Activated CD8-positive, alpha-beta memory T cell treated with anti-CD3 and anti-CD28 coated beads, Interleukin-2, amount 50 U/mL, for 24 hours (primary cell): ENCODE measurements around the gene OR2S2.

Experiments
- DNase-seq: peaks from one replicate; pipeline ENCODE4 v3.0.0-alpha.2; 2020; ENCODE audit errors: extremely low read depth

The OR2S2 gene

DNA sequence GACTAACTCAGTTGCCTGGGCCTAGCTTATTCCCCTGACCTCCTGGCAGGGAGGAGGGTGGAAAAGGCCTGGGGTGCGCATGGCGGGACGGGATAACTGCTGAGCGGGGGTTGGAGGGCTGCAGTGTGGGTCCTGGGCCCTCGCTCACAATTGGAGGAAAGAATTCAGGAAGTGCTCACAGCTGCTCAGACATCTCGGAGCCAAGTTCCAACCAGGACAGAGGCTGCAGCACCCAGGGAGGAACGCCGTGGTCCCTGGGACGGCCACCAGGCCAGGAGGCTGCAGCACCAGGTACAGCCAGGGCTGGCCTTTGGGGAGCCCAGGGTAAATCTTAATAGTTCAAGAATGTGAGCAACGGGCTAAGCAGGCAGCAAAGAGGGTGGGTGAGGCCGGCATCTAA, 48.7 kb downstream of the OR2S2 start, which contains the start of gene SPAAR:
Gene SPAAR, plus strand, starts transcription at position 217 of the 400 bp plus-strand sequence. CDS start 974 bp downstream, outside the sequence.
- DNase-seq, result no peak

DNA sequence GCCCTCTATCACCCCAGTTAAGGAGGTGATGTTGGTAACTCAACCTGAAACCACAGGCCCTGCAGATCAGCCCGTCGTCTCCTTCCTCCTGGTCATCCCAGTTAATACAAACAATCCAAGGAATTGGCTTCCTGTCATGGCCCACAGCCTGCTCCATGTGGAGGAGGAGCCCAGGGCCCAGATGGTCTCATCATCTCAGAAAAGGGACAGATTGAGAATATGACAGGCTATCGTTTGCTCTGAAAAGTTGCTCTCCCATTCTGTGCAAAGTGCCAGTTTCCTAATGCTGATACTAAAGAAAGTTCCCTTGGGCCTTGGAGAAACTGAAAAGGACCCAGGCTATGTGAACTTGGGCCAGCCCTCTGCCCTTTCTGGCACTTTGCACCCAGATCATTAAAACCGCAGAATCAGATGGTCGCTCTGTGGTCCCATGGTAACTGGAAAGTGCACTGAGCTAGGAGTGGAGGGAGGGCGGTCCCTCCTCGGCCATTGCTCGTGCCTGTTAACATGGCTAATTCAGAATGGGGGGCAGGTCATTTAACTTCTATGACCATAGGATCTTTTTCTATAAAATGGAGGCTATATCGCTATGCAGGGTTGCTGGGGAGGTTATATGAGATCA, 49.3 kb downstream of the OR2S2 start:
- no peak for DNase-seq

DNA sequence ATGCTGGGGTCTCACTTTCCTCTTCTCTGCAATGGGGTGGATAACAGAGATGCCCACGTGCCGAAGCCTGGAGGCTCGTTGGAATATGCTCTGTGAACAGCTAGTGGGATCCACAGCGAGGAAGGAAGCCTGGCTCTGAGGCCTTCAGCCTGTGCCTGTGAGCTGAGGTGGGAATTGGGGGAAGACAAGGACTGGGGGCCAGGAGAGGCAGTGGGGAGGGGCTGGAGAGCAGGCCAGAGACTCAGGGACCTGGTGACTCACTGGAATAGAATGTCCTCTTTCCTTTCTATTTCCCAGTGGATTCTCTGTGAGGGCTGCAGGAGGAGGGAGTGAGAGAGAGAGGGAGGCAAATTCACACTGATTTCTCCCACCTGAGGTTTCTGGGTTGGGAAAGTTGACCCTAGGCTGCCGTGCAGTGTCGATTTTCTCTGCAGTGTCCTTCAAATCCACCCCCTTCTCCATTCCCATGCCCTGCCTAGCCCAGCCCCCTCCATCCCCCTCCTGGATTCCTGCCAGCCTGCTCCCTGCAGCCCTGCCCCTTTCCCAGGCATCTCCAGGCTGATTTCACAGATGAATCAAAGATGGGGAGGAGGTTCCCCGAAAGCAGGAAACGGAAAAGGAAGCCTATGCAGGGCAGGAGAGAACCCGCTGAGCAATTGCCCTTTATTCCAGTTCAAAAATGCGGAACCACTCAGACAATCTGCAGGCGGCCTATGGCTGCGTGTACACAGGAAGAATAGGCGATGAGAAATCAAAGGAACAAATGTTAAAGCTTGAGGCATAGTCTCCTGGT, 50.0 kb downstream of the OR2S2 start:
- no peak for DNase-seq
